Esophagus squamous epithelium (tissue), 4 donors: ENCODE data around the gene EPHA2.

Source experiments
- POLR2A ChIP-seq, 4 donors: fragments of 450-650 bp; IDR thresholded peaks; one replicate each; pipeline ENCODE4 v1.6.1; 2017; ENCODE audit warnings: antibody characterized with exemption in 4 of 4, mild to moderate bottlenecking in 4 of 4, moderate library complexity in 3 of 4
- TF ChIP-seq, protein P1 (sequence below), 6 experiments: fragments of 450-650 bp in 4 of 6; fragments of 200-600 bp in 2 of 6; sonication (generic) in 2 of 6; IDR thresholded peaks; one replicate each; pipeline ENCODE4 v1.5.1; 2016 to 2019; ENCODE audit warnings: antibody characterized with exemption in 6 of 6, mild to moderate bottlenecking in 4 of 6, moderate library complexity in 4 of 6

DNA sequence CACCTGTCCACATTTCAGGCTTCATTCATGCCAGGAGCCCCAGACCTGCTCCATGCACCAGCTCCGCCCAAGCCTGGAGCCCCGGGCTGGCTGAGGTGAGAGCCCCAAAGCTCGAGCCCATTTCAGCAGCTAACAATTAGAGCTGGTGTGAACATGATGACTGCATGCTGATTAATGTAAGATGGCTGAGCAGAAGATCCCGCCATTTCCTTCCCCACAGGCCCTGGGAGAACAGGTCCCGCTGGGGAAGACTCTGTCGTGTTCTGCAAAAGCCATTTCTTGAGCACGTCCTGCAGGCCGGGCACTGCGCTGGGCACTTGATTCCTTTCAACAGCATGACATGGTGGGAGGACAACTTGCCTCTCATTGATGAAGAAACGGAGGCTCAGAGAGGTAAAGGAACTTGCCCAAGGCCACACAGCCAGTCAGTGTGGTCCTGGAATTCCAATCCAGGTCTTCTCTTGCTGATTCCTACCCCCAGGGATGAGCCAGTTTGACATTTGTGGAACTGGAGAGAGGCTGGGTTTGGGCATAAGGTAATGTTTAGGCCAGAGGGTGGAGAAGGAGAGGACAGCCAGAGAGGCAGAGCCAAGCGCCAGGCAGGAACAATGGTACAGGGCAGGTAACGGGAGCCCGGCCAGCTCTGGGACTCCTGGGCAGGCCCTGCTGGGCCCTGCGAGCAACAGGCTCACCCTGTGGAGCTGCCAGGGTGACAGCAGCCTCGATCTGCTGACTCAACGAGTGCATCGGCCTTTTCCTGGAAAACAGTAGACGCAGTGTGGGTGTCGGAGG lies 28.1 kb upstream of the EPHA2 start:
- no peak for TF ChIP-seq POLR2A (IDR thresholded peaks at IDR 0.05)
- TF ChIP-seq, protein P1, sequence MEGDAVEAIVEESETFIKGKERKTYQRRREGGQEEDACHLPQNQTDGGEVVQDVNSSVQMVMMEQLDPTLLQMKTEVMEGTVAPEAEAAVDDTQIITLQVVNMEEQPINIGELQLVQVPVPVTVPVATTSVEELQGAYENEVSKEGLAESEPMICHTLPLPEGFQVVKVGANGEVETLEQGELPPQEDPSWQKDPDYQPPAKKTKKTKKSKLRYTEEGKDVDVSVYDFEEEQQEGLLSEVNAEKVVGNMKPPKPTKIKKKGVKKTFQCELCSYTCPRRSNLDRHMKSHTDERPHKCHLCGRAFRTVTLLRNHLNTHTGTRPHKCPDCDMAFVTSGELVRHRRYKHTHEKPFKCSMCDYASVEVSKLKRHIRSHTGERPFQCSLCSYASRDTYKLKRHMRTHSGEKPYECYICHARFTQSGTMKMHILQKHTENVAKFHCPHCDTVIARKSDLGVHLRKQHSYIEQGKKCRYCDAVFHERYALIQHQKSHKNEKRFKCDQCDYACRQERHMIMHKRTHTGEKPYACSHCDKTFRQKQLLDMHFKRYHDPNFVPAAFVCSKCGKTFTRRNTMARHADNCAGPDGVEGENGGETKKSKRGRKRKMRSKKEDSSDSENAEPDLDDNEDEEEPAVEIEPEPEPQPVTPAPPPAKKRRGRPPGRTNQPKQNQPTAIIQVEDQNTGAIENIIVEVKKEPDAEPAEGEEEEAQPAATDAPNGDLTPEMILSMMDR (IDR thresholded peaks at IDR 0.05): no peak
